CD14-positive monocyte (primary cell): Measurements from ENCODE around the gene FGD4. TPM values are rescaled to one million over a fixed set of nuclear protein-coding genes. Genes with fewer than 3 reads are reported as not detected.
"Not testable (repeated sequence)": the region's sequence is repeated elsewhere in the genome, so short reads cannot be mapped to it uniquely, and the experiment has no call there.

Experiments
- DNase-seq, 3 donors: peaks; one replicate each; pipeline ENCODE4 v3.0.0-alpha.2; 2011 to 2022
- H2AFZ ChIP-seq: 2 replicates; pipeline ENCODE4 v1.6.0; 2012; ENCODE audit warnings: mild to moderate bottlenecking, low read depth, low read length, inconsistent platforms; ENCODE audit not compliant: insufficient read depth, poor library complexity, severe bottlenecking
- H3K27ac ChIP-seq, 2 donors: 1 replicate in 1 of 2; 2 replicates in 1 of 2; pipeline ENCODE4 v1.5.1; 2012 to 2013; ENCODE audit warnings: low read length in 2 of 2, control low read depth in 1 of 2, inconsistent platforms in 1 of 2, low read depth in 1 of 2, mild to moderate bottlenecking in 1 of 2
- H3K27me3 ChIP-seq, 2 donors: one replicate each; pipeline versions ENCODE4 v1.6.0 to v1.6.1; 2011 to 2013; ENCODE audit warnings: low read length in 2 of 2; ENCODE audit not compliant: control insufficient read depth in 2 of 2, insufficient read depth in 2 of 2
- H3K36me3 ChIP-seq, 2 donors: replicated peaks in 1 of 2; 1 replicate in 1 of 2; 2 replicates in 1 of 2; pipeline versions ENCODE4 v1.5.1 to v1.6.1; 2012 to 2013; ENCODE audit warnings: low read length in 2 of 2, control low read depth in 1 of 2, inconsistent platforms in 1 of 2, mild to moderate bottlenecking in 1 of 2; ENCODE audit not compliant: insufficient read depth in 2 of 2, control insufficient read depth in 1 of 2
- H3K4me1 ChIP-seq, 2 donors: 1 replicate in 1 of 2; 2 replicates in 1 of 2; pipeline versions ENCODE4 v1.5.1 to v1.6.1; 2012 to 2013; ENCODE audit warnings: low read length in 2 of 2, control low read depth in 1 of 2, inconsistent platforms in 1 of 2, mild to moderate bottlenecking in 1 of 2, moderate library complexity in 1 of 2; ENCODE audit not compliant: insufficient read depth in 2 of 2, control insufficient read depth in 1 of 2
- H3K4me2 ChIP-seq: replicated peaks from 2 replicates; pipeline ENCODE3; 2012; ENCODE audit warnings: low read length, moderate library complexity, mild to moderate bottlenecking; ENCODE audit not compliant: poor library complexity, severe bottlenecking; ENCODE audit errors: extremely low read depth
- H3K4me3 ChIP-seq, 3 experiments: fragments of 200-600 bp in 1 of 3; sonication (generic) in 1 of 3; replicated peaks in 1 of 3; 1 replicate in 2 of 3; 2 replicates in 1 of 3; pipeline ENCODE4 v1.5.1; 2011 to 2013; ENCODE audit warnings: low read length in 3 of 3, mild to moderate bottlenecking in 3 of 3, control low read depth in 2 of 3, low read depth in 2 of 3, inconsistent platforms in 1 of 3, moderate library complexity in 1 of 3
- H3K79me2 ChIP-seq: 2 replicates; pipeline ENCODE4 v1.6.0; 2012; ENCODE audit warnings: mild to moderate bottlenecking, control low read depth, inconsistent platforms, low read length, moderate library complexity; ENCODE audit not compliant: insufficient read depth
- H3K9ac ChIP-seq: 2 replicates; pipeline ENCODE4 v1.6.0; 2017; ENCODE audit warnings: low read length, mild to moderate bottlenecking; ENCODE audit not compliant: insufficient read depth, poor library complexity, severe bottlenecking
- H3K9me3 ChIP-seq, 2 donors: replicated peaks in 1 of 2; 1 replicate in 1 of 2; 2 replicates in 1 of 2; pipeline versions ENCODE4 v1.5.1 to v1.6.1; 2012 to 2013; ENCODE audit warnings: low read length in 2 of 2, control low read depth in 1 of 2; ENCODE audit not compliant: control insufficient read depth in 1 of 2, insufficient read depth in 1 of 2
- H4K20me1 ChIP-seq: 2 replicates; pipeline ENCODE4 v1.6.0; 2012; ENCODE audit warnings: mild to moderate bottlenecking, low read length, control low read depth, moderate library complexity; ENCODE audit not compliant: insufficient read depth
- H3K27ac Mint-ChIP-seq, 7 donors: one replicate each; pipeline ENCODE4 v1.8.0; 2020; ENCODE audit warnings: mild to moderate bottlenecking in 7 of 7, mixed read lengths in 7 of 7, moderate library complexity in 6 of 7, inconsistent platforms in 2 of 7
- H3K27me3 Mint-ChIP-seq, 3 donors: one replicate each; pipeline ENCODE4 v1.8.0; 2021 to 2022; ENCODE audit warnings: low read depth in 3 of 3, mild to moderate bottlenecking in 3 of 3, mixed read lengths in 3 of 3, moderate library complexity in 3 of 3, inconsistent platforms in 1 of 3
- H3K36me3 Mint-ChIP-seq, 2 donors: one replicate each; pipeline ENCODE4 v1.8.0; 2020; ENCODE audit warnings: mixed read lengths in 2 of 2, inconsistent platforms in 1 of 2, mild to moderate bottlenecking in 1 of 2
- H3K4me1 Mint-ChIP-seq: one replicate; pipeline ENCODE4 v1.8.0; 2020; ENCODE audit warnings: mild to moderate bottlenecking, mixed read lengths
- H3K4me3 Mint-ChIP-seq, 2 donors: one replicate each; pipeline ENCODE4 v1.8.0; 2020; ENCODE audit warnings: mild to moderate bottlenecking in 2 of 2, mixed read lengths in 2 of 2, moderate library complexity in 1 of 2
- H3K9me3 Mint-ChIP-seq, 7 donors: one replicate each; pipeline ENCODE4 v1.8.0; 2020 to 2022; ENCODE audit warnings: mixed read lengths in 7 of 7, mild to moderate bottlenecking in 6 of 7, moderate library complexity in 6 of 7, inconsistent platforms in 2 of 7
- WGBS: methylation state at CpG from one replicate; pipeline ENCODE4 v1.1.5; 2013; ENCODE audit warnings: missing lambda C conversion rate; ENCODE audit not compliant: insufficient coverage; 5-methylcytosine and 5-hydroxymethylcytosine counted together
- intact Hi-C, 2 donors: fragments of 100-400 bp; cut with micrococcal nuclease; formaldehyde crosslinking; loops; one replicate each; pipeline versions ENCODE4 v1.15.0 to v1.15.1; 2023
- polyA plus RNA-seq, 3 donors: library from polyadenylated mRNA; depleted of rRNA in 1 of 3; unstranded in 2 of 3; stranded (reverse) in 1 of 3; fragments of 300-500 nt in 2 of 3; fragments of >200 nt in 1 of 3; fragmentation: Illumina TruSeq in 2 of 3; gene quantifications; 1 replicate in 2 of 3; 2 replicates in 1 of 3; pipeline ENCODE4 v1.2.3, GENCODE V29; 2012 to 2021
- TF ChIP-seq, protein P1 (sequence below): fragments of 200-600 bp; IDR thresholded peaks from one replicate; pipeline ENCODE4 v1.8.0; 2022; ENCODE audit warnings: antibody characterized with exemption, mild to moderate bottlenecking

Gene FGD4
- polyA plus RNA-seq, 3 donors, result 5.3 to 34.4 (median 6.0) TPM

- no peaks in the 10 kb centered on the region for H3K27me3 ChIP-seq
- TF ChIP-seq, protein P1, sequence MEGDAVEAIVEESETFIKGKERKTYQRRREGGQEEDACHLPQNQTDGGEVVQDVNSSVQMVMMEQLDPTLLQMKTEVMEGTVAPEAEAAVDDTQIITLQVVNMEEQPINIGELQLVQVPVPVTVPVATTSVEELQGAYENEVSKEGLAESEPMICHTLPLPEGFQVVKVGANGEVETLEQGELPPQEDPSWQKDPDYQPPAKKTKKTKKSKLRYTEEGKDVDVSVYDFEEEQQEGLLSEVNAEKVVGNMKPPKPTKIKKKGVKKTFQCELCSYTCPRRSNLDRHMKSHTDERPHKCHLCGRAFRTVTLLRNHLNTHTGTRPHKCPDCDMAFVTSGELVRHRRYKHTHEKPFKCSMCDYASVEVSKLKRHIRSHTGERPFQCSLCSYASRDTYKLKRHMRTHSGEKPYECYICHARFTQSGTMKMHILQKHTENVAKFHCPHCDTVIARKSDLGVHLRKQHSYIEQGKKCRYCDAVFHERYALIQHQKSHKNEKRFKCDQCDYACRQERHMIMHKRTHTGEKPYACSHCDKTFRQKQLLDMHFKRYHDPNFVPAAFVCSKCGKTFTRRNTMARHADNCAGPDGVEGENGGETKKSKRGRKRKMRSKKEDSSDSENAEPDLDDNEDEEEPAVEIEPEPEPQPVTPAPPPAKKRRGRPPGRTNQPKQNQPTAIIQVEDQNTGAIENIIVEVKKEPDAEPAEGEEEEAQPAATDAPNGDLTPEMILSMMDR, result no peak
- H3K9me3 ChIP-seq, result no peaks in the 10 kb centered on the region
- H3K27ac ChIP-seq, result peak overlapping the region in 1 of 2 donors; percentile 18
- H3K9me3 Mint-ChIP-seq, result no peaks in the 10 kb centered on the region
- no peak overlapping the region for H3K4me3 Mint-ChIP-seq
- H3K36me3 ChIP-seq, result peaks cover 0 to 18% of the 10 kb centered on the region in 2 donors
- no peak overlapping the region for H2AFZ ChIP-seq
- peaks cover 43% of the 10 kb centered on the region for H3K4me1 Mint-ChIP-seq
- H3K36me3 Mint-ChIP-seq, result peaks cover 11 to 21% of the 10 kb centered on the region in 2 donors
- intact Hi-C loops, result loop anchor here in 1 of 2 donors (10.0 kb wide), 1 partner anchor 52 kb away; no protein-coding TSS in a partner anchor
- no peak overlapping the region for H3K4me2 ChIP-seq
- peak overlapping the region in 1 of 7 donors; percentile 7 for H3K27ac Mint-ChIP-seq
- no peak for DNase-seq
- no CpG with 5 or more reads among the region's 1 CpG for WGBS
- peaks cover 31% of the 10 kb centered on the region for H4K20me1 ChIP-seq
- H3K79me2 ChIP-seq, result peaks cover 78% of the 10 kb centered on the region
- H3K9ac ChIP-seq, result no peak overlapping the region
- H3K4me3 ChIP-seq, result no peak overlapping the region
- H3K4me1 ChIP-seq, result peaks cover 27 to 42% of the 10 kb centered on the region in 2 donors
- peaks cover 0 to 1% (median 0%) of the 10 kb centered on the region in 3 donors for H3K27me3 Mint-ChIP-seq
These were observed 133.1 kb downstream of the FGD4 start for GRCh38 chr12:32532422-32532821.

GRCh38 chr12:32532951-32533350, 133.6 kb downstream of the FGD4 start:
- H3K27me3 Mint-ChIP-seq, result no peaks in the 10 kb centered on the region
- H3K4me2 ChIP-seq, result no peak overlapping the region
- H3K36me3 ChIP-seq, result peaks cover 0 to 16% of the 10 kb centered on the region in 2 donors
- H3K4me1 Mint-ChIP-seq, result peaks cover 46% of the 10 kb centered on the region
- peaks cover 27% of the 10 kb centered on the region for H4K20me1 ChIP-seq
- no peak overlapping the region for H3K9ac ChIP-seq
- H3K4me3 Mint-ChIP-seq, result no peak overlapping the region
- H3K27ac Mint-ChIP-seq, result peak overlapping the region in 3 of 7 donors; percentile 26 to 54 (median 43)
- peaks cover 29 to 47% of the 10 kb centered on the region in 2 donors for H3K4me1 ChIP-seq
- H3K9me3 ChIP-seq, result no peaks in the 10 kb centered on the region
- intact Hi-C loops, result loop anchor here in 1 of 2 donors (10.0 kb wide), 1 partner anchor 52 kb away; no protein-coding TSS in a partner anchor
- no peak overlapping the region for H3K4me3 ChIP-seq
- TF ChIP-seq, protein P1, result no peak
- no peak overlapping the region for H2AFZ ChIP-seq
- H3K9me3 Mint-ChIP-seq, result no peaks in the 10 kb centered on the region
- DNase-seq, result no peak
- H3K27ac ChIP-seq, result peak overlapping the region in 1 of 2 donors; percentile 18
- peaks cover 14 to 21% of the 10 kb centered on the region in 2 donors for H3K36me3 Mint-ChIP-seq
- H3K27me3 ChIP-seq, result no peaks in the 10 kb centered on the region
- peaks cover 83% of the 10 kb centered on the region for H3K79me2 ChIP-seq

GRCh38 chr12:32533506-32533905, 134.1 kb downstream of the FGD4 start:
- DNase-seq, H3K9ac ChIP-seq, H3K4me3 ChIP-seq, H3K9me3 ChIP-seq, H2AFZ ChIP-seq, H3K27me3 ChIP-seq, H3K27me3 Mint-ChIP-seq, H3K9me3 Mint-ChIP-seq, H3K4me3 Mint-ChIP-seq: not testable (repeated sequence)
- H3K4me1 ChIP-seq, result peaks cover 29 to 49% of the 10 kb centered on the region in 2 donors
- Mint-ChIP-seq H3K27ac (peak overlapping the region in 2 of 7 donors; percentile 41 to 54), H3K36me3 (peaks cover 16 to 24% of the 10 kb centered on the region in 2 donors), H3K4me1 (peaks cover 49% of the 10 kb centered on the region)
- peaks cover 0 to 14% of the 10 kb centered on the region in 2 donors for H3K36me3 ChIP-seq
- H4K20me1 ChIP-seq, result peaks cover 26% of the 10 kb centered on the region
- peak overlapping the region in 1 of 2 donors; percentile 86 for H3K27ac ChIP-seq
- peak overlapping the region; percentile 79 for H3K4me2 ChIP-seq
- WGBS, result 80% methylated on average over 1 of the region's 10 CpGs
- intact Hi-C loops, result loop anchor here in 1 of 2 donors (10.0 kb wide), 1 partner anchor 51 kb away; no protein-coding TSS in a partner anchor
- H3K79me2 ChIP-seq, result peaks cover 89% of the 10 kb centered on the region
